Dendritic cell treated with granulocyte-macrophage colony-stimulating factor and Interleukin-4, amounts not matched to agents 40 ng/mL and 50 ng/mL, for 4 days (primary cell): ENCODE measurements around the gene ADCY9.
"Not testable (repeated sequence)": the region's sequence is repeated elsewhere in the genome, so short reads cannot be mapped to it uniquely, and the experiment has no call there.

Source experiments
- H3K27ac Mint-ChIP-seq: one replicate; pipeline ENCODE4 v1.8.0; 2022; ENCODE audit warnings: mild to moderate bottlenecking, mixed read lengths
- H3K27me3 Mint-ChIP-seq: one replicate; pipeline ENCODE4 v1.8.0; 2022; ENCODE audit warnings: mild to moderate bottlenecking, mixed read lengths
- H3K36me3 Mint-ChIP-seq: one replicate; pipeline ENCODE4 v1.8.0; 2022; ENCODE audit warnings: low read depth, mixed read lengths
- H3K4me1 Mint-ChIP-seq: one replicate; pipeline ENCODE4 v1.8.0; 2022; ENCODE audit warnings: low read depth, mixed read lengths
- H3K4me3 Mint-ChIP-seq: one replicate; pipeline ENCODE4 v1.8.0; 2022; ENCODE audit warnings: mild to moderate bottlenecking, moderate library complexity, mixed read lengths
- H3K9me3 Mint-ChIP-seq: one replicate; pipeline ENCODE4 v1.8.0; 2022; ENCODE audit warnings: mixed read lengths
- intact Hi-C: fragments of 100-400 bp; cut with micrococcal nuclease; formaldehyde crosslinking; loops from one replicate; pipeline ENCODE4 v1.15.0; 2022

ADCY9 gene

DNA sequence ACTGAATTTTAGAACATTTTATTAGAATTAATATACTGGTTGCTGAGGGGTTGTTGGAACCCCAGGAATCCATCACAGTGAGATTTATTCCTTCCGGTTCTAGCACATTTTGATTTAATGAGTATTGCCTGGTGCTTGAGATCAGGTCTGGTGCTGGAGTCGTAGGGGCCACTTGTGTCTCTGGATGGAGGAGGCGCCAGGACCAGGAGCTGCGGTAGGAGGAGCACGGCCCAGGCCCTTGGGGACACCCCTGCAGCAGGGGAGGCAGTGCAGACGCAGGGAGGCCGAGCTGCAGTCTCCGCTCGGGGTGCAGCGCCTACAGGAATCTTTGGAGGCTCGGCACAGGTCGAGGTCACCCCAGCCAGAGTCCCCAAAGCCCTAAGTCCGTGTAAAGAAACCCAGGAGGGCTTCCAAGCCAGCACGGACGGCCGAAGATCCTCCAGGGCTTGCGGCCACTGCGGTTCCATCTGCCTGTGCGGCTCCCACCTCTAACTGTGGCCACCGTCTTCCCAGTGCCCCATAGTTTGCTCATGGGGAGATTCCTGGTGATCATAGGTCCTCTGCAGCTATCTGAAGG is 169.6 kb downstream of the ADCY9 start:
- Mint-ChIP-seq H3K4me1 (peaks cover 6% of the 10 kb centered on the region), H3K36me3 (no peaks in the 10 kb centered on the region), H3K9me3 (no peaks in the 10 kb centered on the region), H3K27me3 (peaks cover 32% of the 10 kb centered on the region), H3K4me3 (no peak overlapping the region), H3K27ac (no peak overlapping the region)
- intact Hi-C loops = no loop called here

DNA sequence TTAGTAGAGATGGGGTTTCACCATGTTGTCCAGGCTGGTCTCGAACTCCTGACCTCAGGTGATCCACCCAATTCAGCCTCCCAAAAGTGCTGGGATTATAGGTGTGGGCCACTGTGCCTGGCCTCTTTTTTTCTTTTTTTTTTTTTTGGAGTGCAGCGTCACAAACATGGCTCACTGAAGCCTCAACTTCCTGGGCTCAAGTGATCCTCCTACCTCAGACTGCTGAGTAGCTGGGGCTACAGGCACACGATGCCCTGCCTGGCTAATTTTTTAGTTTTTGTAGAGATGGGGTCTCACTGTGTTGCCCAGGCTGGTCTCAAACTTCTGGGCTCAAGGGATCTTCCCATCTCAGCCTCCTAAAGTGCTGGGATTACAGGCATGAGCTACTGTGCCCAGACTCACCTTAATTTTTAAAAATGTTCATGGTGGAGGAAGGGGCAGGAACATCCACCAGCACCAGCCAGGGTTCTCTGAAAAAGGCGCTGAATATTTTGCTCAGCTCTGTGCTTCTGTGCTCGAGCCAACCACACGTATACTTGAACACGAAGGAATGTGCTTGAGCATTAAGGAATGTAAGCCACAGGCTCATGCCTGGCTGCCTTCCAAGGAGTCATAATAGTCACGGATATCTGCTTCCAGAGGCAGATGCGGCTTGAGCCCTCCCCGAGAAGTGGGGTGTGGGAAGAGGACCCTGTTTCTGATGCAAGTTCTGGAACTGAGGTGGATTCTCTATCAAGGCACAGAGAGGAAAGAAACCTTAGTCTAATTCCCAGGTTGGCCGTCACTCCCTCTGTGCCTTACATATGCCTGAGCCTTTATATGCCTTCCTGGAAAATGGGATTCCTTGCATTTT is 170.3 kb downstream of the ADCY9 start:
- Mint-ChIP-seq H3K27ac (no peak overlapping the region), H3K4me1 (peaks cover 6% of the 10 kb centered on the region), H3K9me3 (no peaks in the 10 kb centered on the region), H3K4me3 (no peak overlapping the region), H3K27me3 (peaks cover 29% of the 10 kb centered on the region), H3K36me3 (no peaks in the 10 kb centered on the region)
- intact Hi-C loops = no loop called here

DNA sequence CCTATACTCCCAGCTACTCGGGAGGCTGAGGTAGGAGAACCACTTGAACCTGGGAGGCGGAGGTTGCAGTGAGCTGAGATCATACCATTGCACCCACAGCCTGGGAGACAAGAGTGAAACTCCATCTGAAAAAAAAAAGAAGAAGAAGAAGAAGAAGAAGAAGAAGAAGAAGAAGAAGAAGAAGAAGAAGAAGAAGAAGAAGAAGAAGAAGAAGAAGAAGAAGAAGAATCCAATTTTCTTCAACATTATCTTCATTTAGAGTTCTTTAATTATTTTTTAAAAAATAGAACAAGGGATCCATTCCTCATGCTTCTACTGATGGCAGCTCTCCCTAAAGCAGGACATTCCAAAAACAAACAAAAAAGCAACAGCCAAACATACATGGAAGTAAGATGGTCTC is 171.8 kb downstream of the ADCY9 start:
- H3K4me1 Mint-ChIP-seq, intact Hi-C loops, H3K36me3 Mint-ChIP-seq, H3K9me3 Mint-ChIP-seq, H3K4me3 Mint-ChIP-seq, H3K27ac Mint-ChIP-seq: not testable (repeated sequence)
- peaks cover 21% of the 10 kb centered on the region for H3K27me3 Mint-ChIP-seq

DNA sequence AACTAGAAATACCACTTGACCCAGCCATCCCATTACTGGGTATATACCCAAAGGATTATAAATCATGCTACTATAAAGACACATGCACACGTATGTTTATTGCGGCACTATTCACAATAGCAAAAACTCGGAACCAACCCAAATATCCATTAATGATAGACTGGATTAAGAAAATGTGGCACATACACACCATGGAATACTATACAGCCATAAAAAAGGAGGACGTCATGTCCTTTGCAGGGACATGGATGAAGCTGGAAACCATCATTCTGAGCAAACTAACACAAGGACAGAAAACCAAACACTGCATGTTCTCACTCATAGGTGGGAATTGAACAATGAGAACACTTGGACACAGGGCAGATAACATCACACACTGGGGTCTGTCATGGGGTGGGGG is 174.1 kb downstream of the ADCY9 start:
- Mint-ChIP-seq H3K27me3 (peaks cover 28% of the 10 kb centered on the region), H3K4me1 (peaks cover 11% of the 10 kb centered on the region)
- H3K27ac Mint-ChIP-seq, intact Hi-C loops, H3K4me3 Mint-ChIP-seq, H3K36me3 Mint-ChIP-seq, H3K9me3 Mint-ChIP-seq: not testable (repeated sequence)

DNA sequence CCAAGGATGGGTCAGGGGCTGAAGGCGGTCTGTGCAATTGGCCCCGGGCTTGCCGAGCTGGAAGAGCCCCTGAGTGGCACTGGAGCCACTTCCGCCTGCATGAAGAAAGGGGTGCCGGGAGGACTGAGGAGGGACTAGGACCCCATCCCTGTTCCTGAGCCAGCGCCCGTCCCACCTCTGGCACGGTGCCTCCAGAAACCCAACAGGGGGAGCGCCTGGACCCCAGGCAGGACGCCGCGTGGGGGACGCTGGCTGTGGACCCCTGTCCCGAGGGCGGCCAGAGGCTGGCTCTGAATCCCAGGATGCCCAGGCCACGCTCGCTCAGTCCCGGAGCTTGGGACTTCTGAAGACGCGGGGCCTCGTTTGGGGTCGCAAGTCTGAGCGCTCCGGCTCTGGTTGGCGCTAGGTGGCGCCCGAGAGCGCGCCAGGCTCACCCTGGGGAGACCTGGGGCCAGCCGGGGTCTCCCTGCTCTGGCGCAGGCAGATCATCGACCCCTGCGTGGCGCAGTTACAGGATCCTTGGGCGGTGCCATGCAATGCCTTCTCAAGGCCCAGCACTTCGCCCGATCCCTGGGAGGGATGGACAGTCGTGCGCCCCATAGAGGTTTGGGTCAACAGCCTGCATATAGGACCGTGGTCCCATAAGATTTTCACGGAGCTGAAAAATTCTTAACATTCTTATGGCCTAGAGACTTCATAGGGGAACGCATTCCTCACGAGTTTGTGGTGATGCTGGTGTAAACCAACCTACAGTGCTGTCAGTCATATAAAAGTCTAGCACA is 177.2 kb downstream of the ADCY9 start:
- intact Hi-C loops = no loop called here
- no peaks in the 10 kb centered on the region for H3K9me3 Mint-ChIP-seq
- no peaks in the 10 kb centered on the region for H3K36me3 Mint-ChIP-seq
- peaks cover 11% of the 10 kb centered on the region for H3K4me1 Mint-ChIP-seq
- peaks cover 27% of the 10 kb centered on the region for H3K27me3 Mint-ChIP-seq
- no peak overlapping the region for H3K27ac Mint-ChIP-seq
- peak overlapping the region; percentile 55 for H3K4me3 Mint-ChIP-seq

DNA sequence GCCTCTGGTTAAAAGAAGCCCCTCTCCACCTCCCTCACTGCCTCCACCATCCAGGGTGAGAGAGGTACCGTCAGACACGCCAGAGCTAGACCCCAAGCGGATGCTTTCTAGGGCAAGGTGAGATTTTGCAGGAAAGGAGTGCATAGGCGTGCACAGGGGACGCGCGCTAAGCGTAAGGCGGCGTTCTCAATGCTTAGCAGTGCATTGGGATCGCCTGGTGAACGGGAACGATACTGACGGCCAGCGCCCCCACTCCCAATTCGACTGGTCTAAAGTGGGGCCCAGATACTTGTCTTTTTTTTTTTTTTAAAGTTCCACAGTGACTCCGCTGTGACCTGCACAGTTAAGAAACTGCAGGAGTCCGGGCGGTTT is 177.8 kb downstream of the ADCY9 start:
- Mint-ChIP-seq H3K27ac (no peak overlapping the region), H3K4me3 (peak overlapping the region; percentile 55)
- intact Hi-C loops = no loop called here

DNA sequence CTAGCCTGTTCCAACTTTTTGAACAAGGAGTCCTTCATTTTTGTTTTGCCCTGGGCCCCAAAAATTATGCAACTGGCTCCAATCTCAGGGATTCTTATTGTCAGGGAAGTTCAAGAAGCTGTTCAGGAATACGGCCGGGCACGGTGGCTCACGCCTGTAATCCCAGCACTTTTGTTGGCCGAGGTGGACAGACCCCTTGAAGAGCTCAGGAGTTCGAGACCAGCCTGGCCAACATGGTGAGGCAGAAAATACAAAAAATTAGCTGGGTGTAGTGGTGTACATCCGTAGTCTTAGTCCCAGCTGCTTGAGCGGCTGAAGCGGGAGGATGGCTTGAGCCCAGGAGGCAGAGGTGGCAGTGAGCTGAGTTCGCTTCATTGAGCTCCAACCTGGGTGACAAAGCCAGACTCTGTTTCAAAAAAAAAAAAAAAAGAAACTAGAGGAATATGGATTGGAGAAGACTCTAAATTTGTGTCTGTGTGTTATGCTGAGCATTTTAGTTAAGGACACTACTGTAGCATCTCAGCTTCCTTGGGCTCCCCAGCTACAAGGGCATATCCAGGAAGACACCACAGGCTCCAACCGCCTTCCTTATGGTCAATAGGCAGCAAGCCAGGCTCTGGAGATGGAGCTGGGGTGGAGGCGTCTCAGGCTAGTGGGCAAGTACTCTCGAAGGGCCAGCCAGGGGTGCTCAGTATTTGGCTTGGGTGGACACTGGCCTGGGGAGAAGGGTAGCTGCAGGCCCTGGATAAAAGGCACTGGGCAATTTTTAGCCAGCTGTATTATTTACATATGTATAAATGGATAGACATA is 179.0 kb downstream of the ADCY9 start:
- H3K4me1 Mint-ChIP-seq = peaks cover 11% of the 10 kb centered on the region
- H3K27me3 Mint-ChIP-seq = peaks cover 26% of the 10 kb centered on the region
- no peak overlapping the region for H3K4me3 Mint-ChIP-seq
- H3K36me3 Mint-ChIP-seq = no peaks in the 10 kb centered on the region
- intact Hi-C loops = no loop called here
- no peak overlapping the region for H3K27ac Mint-ChIP-seq
- H3K9me3 Mint-ChIP-seq = no peaks in the 10 kb centered on the region

More for the DNA sequence above, 177.8 kb downstream of the ADCY9 start:
- Mint-ChIP-seq H3K4me1 (peaks cover 11% of the 10 kb centered on the region), H3K36me3 (no peaks in the 10 kb centered on the region), H3K27me3 (peaks cover 26% of the 10 kb centered on the region), H3K9me3 (no peaks in the 10 kb centered on the region)

DNA sequence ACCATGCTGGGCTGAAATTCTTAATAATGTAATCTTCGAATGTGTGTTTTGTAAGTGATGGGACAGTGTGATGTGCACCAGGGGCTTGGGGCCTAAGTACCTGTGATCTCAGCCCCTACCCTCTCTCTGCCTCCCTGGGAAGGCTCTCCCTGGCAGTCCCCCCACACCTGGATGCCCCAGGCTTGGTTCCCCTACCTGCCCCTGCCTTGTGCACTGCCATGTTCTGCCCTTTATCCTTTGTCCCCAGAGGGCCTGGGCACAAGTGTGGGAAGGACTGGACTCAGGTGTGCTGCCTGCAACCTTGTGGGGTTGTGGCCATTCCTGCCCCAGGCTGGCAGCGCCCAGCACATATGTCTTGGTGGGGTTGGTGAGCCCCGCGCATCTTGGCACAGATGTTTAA is 180.3 kb downstream of the ADCY9 start:
- H3K36me3 Mint-ChIP-seq = no peaks in the 10 kb centered on the region
- peaks cover 32% of the 10 kb centered on the region for H3K27me3 Mint-ChIP-seq
- intact Hi-C loops = no loop called here
- no peak overlapping the region for H3K4me3 Mint-ChIP-seq
- no peak overlapping the region for H3K27ac Mint-ChIP-seq
- peaks cover 11% of the 10 kb centered on the region for H3K4me1 Mint-ChIP-seq
- no peaks in the 10 kb centered on the region for H3K9me3 Mint-ChIP-seq

DNA sequence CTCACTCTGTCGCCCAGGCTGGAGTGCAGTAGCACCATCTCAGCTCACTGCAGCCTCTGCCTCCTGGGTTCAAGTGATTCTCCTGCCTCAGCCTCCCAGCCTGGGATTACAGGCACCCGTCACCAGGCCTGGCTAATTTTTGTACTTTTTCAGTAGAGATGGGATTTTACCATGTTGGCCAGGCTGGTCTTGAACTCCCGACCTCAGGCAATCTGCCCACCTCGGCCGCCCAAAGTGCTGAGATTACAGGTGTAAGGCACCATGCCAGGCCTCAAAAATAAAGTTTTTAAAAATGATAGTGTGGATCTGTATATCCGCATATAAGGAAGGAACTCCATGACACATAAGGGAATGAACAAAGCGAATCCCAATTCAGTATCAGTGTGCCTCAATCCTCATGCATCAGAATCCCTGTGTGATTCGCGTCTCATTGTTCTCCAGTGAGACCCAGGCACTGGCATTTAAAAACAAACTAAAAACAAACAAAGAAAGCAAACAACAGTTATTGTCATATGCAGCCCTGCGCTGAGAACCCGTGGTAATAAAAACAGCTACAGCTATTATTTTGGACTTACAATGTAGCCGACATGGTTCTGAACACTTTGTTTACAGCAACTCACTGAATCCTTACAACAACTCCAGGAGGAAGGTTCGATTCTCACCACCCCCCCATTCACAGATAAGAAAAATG is 181.6 kb downstream of the ADCY9 start:
- H3K36me3 Mint-ChIP-seq = no peaks in the 10 kb centered on the region
- intact Hi-C loops = no loop called here
- peaks cover 11% of the 10 kb centered on the region for H3K4me1 Mint-ChIP-seq
- H3K27me3 Mint-ChIP-seq = peaks cover 36% of the 10 kb centered on the region
- H3K4me3 Mint-ChIP-seq = no peak overlapping the region
- no peaks in the 10 kb centered on the region for H3K9me3 Mint-ChIP-seq
- no peak overlapping the region for H3K27ac Mint-ChIP-seq

DNA sequence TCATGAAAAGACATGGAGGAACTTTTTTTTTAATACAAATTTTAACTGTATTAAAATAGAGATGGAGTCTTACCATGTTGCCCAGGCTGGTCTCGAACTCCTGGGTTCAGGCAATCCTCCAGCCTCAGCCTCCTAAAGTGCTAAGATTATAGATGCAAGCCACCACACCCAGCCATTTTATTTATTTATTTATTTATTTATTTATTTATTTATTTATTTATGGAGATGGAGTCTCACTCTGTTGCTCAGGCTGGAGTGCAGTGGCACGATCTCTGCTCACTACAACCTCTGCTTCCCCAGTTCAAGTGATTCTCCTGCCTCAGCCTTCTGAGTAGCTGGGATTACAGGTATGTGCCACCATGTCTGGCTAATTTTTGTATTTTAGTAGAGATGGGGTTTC is 189.1 kb downstream of the ADCY9 start:
- H3K9me3 Mint-ChIP-seq, H3K27ac Mint-ChIP-seq, H3K36me3 Mint-ChIP-seq, intact Hi-C loops, H3K4me1 Mint-ChIP-seq, H3K4me3 Mint-ChIP-seq: not testable (repeated sequence)
- peaks cover 37% of the 10 kb centered on the region for H3K27me3 Mint-ChIP-seq

DNA sequence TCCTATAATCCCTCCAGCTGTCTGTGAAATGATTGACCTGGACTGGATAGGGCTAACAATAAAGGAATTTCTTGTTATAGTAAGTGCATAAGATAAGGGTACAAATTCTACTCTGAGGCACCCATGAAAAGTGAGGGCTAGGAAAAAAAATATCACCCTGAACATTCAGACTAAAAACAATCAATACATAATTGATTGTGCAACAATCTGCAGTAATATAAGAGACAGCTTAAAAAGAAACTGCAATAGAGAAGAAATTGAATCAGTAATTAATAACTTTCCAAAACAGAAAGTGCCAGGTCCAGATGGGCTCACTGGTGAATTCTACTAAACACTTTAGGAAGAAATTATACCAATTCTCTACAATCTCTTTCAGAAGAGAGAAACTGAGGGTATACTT is 191.5 kb downstream of the ADCY9 start:
- Mint-ChIP-seq H3K4me3 (no peak overlapping the region), H3K36me3 (no peaks in the 10 kb centered on the region), H3K27ac (no peak overlapping the region), H3K27me3 (peaks cover 34% of the 10 kb centered on the region), H3K4me1 (no peaks in the 10 kb centered on the region), H3K9me3 (peaks cover under 1% of the 10 kb centered on the region)
- intact Hi-C loops = no loop called here

DNA sequence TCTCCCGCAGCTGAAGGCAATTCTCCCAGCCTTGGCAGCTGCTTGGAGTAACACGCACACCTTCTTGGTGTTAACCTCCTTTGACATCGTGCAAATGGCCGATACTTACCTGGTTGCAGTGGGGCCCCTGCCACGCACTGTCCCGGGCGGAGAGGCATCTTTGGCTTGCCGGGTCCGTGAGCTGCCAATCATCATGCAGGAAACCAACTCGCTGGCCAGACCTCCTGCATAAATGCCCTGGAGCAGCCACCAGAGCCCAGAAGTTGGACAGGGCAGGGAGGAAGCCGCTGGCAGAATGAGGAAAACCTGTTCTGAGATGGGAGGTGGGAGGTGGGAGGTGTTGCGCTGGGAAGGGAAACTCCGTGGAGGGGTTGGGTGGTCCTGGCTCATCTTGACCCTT is 194.0 kb downstream of the ADCY9 start:
- Mint-ChIP-seq H3K4me3 (no peak overlapping the region), H3K4me1 (no peaks in the 10 kb centered on the region), H3K9me3 (peaks cover 14% of the 10 kb centered on the region), H3K27me3 (peaks cover 37% of the 10 kb centered on the region), H3K36me3 (no peaks in the 10 kb centered on the region), H3K27ac (no peak overlapping the region)
- intact Hi-C loops = no loop called here

DNA sequence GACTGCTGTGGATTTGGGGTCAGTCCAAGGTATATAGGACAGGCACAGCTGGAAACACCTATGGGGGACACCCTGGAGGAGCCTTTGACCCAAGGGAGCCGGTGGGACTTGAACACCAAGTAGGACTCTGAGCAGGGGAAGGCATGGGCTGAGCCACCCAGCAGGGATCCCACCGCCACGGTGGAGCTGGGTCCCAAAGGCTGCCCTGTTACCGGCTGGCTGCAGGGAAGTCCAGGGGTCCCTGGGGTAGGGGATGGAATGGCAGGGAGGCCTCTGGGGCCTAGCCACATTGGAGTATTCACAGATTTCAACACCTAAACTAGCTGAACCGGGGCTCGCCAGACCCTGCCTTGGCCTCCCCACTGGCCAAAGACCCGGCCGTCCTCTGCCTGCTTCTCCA is 196.0 kb downstream of the ADCY9 start:
- intact Hi-C loops = no loop called here
- Mint-ChIP-seq H3K4me1 (no peaks in the 10 kb centered on the region), H3K9me3 (peaks cover 14% of the 10 kb centered on the region), H3K4me3 (no peak overlapping the region), H3K27ac (no peak overlapping the region), H3K36me3 (no peaks in the 10 kb centered on the region), H3K27me3 (peaks cover 26% of the 10 kb centered on the region)
